Endothelial cell of umbilical vein (primary cell): ENCODE measurements around the gene SLC39A8.

Experiments
- EZH2 ChIP-seq: IDR thresholded peaks from 2 replicates; pipeline ENCODE4 v1.6.1; 2012; ENCODE audit warnings: borderline replicate concordance, low read depth, mild to moderate bottlenecking, moderate library complexity, low read length, inconsistent platforms; ENCODE audit not compliant: severe bottlenecking
- FOS ChIP-seq: IDR thresholded peaks from 2 replicates; pipeline ENCODE4 v1.6.1; 2011; ENCODE audit warnings: mild to moderate bottlenecking, low read length, moderate library complexity, borderline replicate concordance; ENCODE audit not compliant: insufficient read depth
- GATA2 ChIP-seq: IDR thresholded peaks from 2 replicates; pipeline ENCODE4 v1.7.0; 2011; ENCODE audit warnings: low read depth, mild to moderate bottlenecking, moderate library complexity, mixed read lengths, low read length; ENCODE audit not compliant: insufficient read length, insufficient read depth
- MYC ChIP-seq: IDR thresholded peaks from one replicate; pipeline ENCODE4 v1.6.1; 2011; ENCODE audit warnings: mild to moderate bottlenecking, low read depth, low read length
- POLR2AphosphoS5 ChIP-seq: IDR thresholded peaks from 2 replicates; pipeline ENCODE4 v1.6.1; 2012; ENCODE audit warnings: low read depth, mild to moderate bottlenecking, control low read depth, low read length, moderate library complexity; ENCODE audit not compliant: insufficient read depth
- TF ChIP-seq, protein P1 (sequence below), 2 donors: IDR thresholded peaks; 1 replicate in 1 of 2; 2 replicates in 1 of 2; pipeline ENCODE4 v1.5.1; 2011; ENCODE audit warnings: low read length in 2 of 2, mild to moderate bottlenecking in 2 of 2, moderate library complexity in 2 of 2, control low read depth in 1 of 2, inconsistent platforms in 1 of 2, low read depth in 1 of 2; ENCODE audit not compliant: insufficient read depth in 1 of 2; ENCODE audit errors: extremely low read depth in 1 of 2
- TF ChIP-seq, protein P2 (sequence below): IDR thresholded peaks from 2 replicates; pipeline ENCODE4 v1.6.1; 2011; ENCODE audit not compliant: insufficient read depth, insufficient read length

DNA sequence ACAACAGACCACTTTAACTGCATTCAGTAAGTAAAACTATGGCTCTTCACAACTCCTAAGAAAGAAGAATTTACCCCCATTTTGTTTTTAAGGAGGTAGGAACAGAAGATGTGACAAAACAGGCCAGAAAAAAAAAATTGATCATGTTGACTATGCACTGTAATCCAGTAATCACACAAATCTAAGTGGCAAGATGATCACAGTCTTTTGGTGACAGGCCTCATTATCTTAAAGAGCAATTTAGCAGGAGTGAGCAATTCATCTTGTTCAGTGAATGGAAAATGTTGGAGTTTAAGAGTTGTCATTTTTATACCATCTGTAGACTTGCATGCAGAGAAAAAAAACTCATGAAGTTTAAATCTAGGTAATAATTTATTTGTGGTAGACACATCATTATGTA, 115.1 kb downstream of the SLC39A8 start:
- TF ChIP-seq, protein P1, sequence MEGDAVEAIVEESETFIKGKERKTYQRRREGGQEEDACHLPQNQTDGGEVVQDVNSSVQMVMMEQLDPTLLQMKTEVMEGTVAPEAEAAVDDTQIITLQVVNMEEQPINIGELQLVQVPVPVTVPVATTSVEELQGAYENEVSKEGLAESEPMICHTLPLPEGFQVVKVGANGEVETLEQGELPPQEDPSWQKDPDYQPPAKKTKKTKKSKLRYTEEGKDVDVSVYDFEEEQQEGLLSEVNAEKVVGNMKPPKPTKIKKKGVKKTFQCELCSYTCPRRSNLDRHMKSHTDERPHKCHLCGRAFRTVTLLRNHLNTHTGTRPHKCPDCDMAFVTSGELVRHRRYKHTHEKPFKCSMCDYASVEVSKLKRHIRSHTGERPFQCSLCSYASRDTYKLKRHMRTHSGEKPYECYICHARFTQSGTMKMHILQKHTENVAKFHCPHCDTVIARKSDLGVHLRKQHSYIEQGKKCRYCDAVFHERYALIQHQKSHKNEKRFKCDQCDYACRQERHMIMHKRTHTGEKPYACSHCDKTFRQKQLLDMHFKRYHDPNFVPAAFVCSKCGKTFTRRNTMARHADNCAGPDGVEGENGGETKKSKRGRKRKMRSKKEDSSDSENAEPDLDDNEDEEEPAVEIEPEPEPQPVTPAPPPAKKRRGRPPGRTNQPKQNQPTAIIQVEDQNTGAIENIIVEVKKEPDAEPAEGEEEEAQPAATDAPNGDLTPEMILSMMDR (IDR thresholded peaks at IDR 0.05; ENCODE audit: extremely low read depth in 1 of 2, insufficient read depth in 1 of 2, low read depth in 1 of 2, low read length in 2 of 2), result no peak
- TF ChIP-seq MYC (no peak), POLR2AphosphoS5 (no peak), EZH2 (no peak), FOS (no peak), GATA2 (no peak)
- TF ChIP-seq, protein P2, sequence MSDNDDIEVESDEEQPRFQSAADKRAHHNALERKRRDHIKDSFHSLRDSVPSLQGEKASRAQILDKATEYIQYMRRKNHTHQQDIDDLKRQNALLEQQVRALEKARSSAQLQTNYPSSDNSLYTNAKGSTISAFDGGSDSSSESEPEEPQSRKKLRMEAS, result no peak
